ENCODE results near the gene FANK1.

The FANK1 gene

GRCh38 chr10:125983656-125984055 lies 87.3 kb downstream of the FANK1 start:
- FAIRE-seq (no peak), DNase-seq (ENCODE audit: insufficient read length, low spot score) (no peak)
- TF ChIP-seq CTCF (IDR thresholded peaks at IDR 0.05; ENCODE audit: insufficient read depth, missing control alignments), result no peak

GRCh38 chr10:125984346-125984745 lies 88.0 kb downstream of the FANK1 start:
- DNase-seq (ENCODE audit: insufficient read length, low spot score), result no peak

GRCh38 chr10:125984865-125985495 lies 88.6 kb downstream of the FANK1 start:
- FAIRE-seq, result no peak
- no peak for TF ChIP-seq CTCF (IDR thresholded peaks at IDR 0.05; ENCODE audit: insufficient read depth, missing control alignments)
- DNase-seq (ENCODE audit: insufficient read length, low spot score), result no peak

More at GRCh38 chr10:125984346-125984745, 88.0 kb downstream of the FANK1 start:
- FAIRE-seq, result no peak
- TF ChIP-seq CTCF (IDR thresholded peaks at IDR 0.05; ENCODE audit: insufficient read depth, missing control alignments), result no peak

GRCh38 chr10:125985557-125986240 lies 89.3 kb downstream of the FANK1 start:
- no peak for DNase-seq (ENCODE audit: insufficient read length, low spot score)
- no peak for FAIRE-seq
- no peak for TF ChIP-seq CTCF (IDR thresholded peaks at IDR 0.05; ENCODE audit: insufficient read depth, missing control alignments)

GRCh38 chr10:125989791-125990190 lies 93.4 kb downstream of the FANK1 start:
- DNase-seq (ENCODE audit: insufficient read length, low spot score), result no peak
- FAIRE-seq, result no peak
- TF ChIP-seq CTCF (IDR thresholded peaks at IDR 0.05; ENCODE audit: insufficient read depth, missing control alignments), result no peak

- no peak for TF ChIP-seq CTCF (IDR thresholded peaks at IDR 0.05; ENCODE audit: insufficient read depth, missing control alignments)
- DNase-seq (ENCODE audit: insufficient read length, low spot score) (no peak), FAIRE-seq (no peak)
These were observed 94.6 kb downstream of the FANK1 start for GRCh38 chr10:125990974-125991373.

GRCh38 chr10:125991392-125991791 lies 95.0 kb downstream of the FANK1 start:
- DNase-seq (ENCODE audit: insufficient read length, low spot score) (no peak), FAIRE-seq (no peak)
- no peak for TF ChIP-seq CTCF (IDR thresholded peaks at IDR 0.05; ENCODE audit: insufficient read depth, missing control alignments)
